Mesenchymal stem cell (in vitro differentiated cells and primary cell): ENCODE results near the gene DSCAML1.

ENCODE experiments used
- DNase-seq: peaks from one replicate; pipeline ENCODE4 v3.0.0-alpha.2; 2013
- H2AFZ ChIP-seq: one replicate; pipeline ENCODE4 v1.6.1; 2013; ENCODE audit warnings: low read depth, mild to moderate bottlenecking, control low read depth, inconsistent platforms, low read length, moderate library complexity
- H2AK5ac ChIP-seq: 2 replicates; pipeline ENCODE4 v1.6.1; 2013; ENCODE audit warnings: low read length, moderate library complexity, mild to moderate bottlenecking, inconsistent platforms; ENCODE audit not compliant: severe bottlenecking
- H2BK120ac ChIP-seq: one replicate; pipeline ENCODE4 v1.6.1; 2013; ENCODE audit warnings: low read depth, mild to moderate bottlenecking, inconsistent platforms, low read length, moderate library complexity
- H2BK12ac ChIP-seq, 2 experiments: one replicate each; pipeline ENCODE4 v1.6.1; 2013; ENCODE audit warnings: inconsistent platforms in 2 of 2, low read length in 2 of 2, mild to moderate bottlenecking in 2 of 2, moderate library complexity in 2 of 2, control low read depth in 1 of 2
- H2BK15ac ChIP-seq: one replicate; pipeline ENCODE4 v1.6.1; 2013; ENCODE audit warnings: mild to moderate bottlenecking, low read depth, inconsistent platforms; ENCODE audit not compliant: poor library complexity, severe bottlenecking
- H2BK5ac ChIP-seq: 2 replicates; pipeline ENCODE4 v1.6.1; 2013; ENCODE audit warnings: low read depth, mild to moderate bottlenecking, low read length, control low read depth, inconsistent platforms; ENCODE audit not compliant: poor library complexity, severe bottlenecking
- H3K14ac ChIP-seq, 2 experiments: one replicate each; pipeline ENCODE4 v1.6.1; 2013; ENCODE audit warnings: inconsistent platforms in 2 of 2, low read length in 2 of 2, control low read depth in 1 of 2, mild to moderate bottlenecking in 1 of 2, moderate library complexity in 1 of 2
- H3K18ac ChIP-seq, 2 experiments: one replicate each; pipeline ENCODE4 v1.6.1; 2013; ENCODE audit warnings: inconsistent platforms in 2 of 2, low read length in 2 of 2, control low read depth in 1 of 2, low read depth in 1 of 2, mild to moderate bottlenecking in 1 of 2
- H3K23ac ChIP-seq, 2 experiments: one replicate each; pipeline ENCODE4 v1.6.1; 2013; ENCODE audit warnings: inconsistent platforms in 2 of 2, low read length in 2 of 2, mild to moderate bottlenecking in 2 of 2, moderate library complexity in 2 of 2, control low read depth in 1 of 2
- H3K27ac ChIP-seq: 2 replicates; pipeline ENCODE4 v1.5.1; 2013; ENCODE audit warnings: mild to moderate bottlenecking, moderate library complexity, low read length, control low read depth, inconsistent platforms; ENCODE audit not compliant: poor library complexity, severe bottlenecking
- H3K27me3 ChIP-seq, 2 experiments: 2 replicates each; pipeline versions ENCODE4 v1.6.1 to v1.7.0; 2013; ENCODE audit warnings: low read length in 2 of 2, mild to moderate bottlenecking in 2 of 2, moderate library complexity in 2 of 2, control low read depth in 1 of 2, inconsistent platforms in 1 of 2; ENCODE audit not compliant: control insufficient read depth in 1 of 2, insufficient read depth in 1 of 2
- H3K36me3 ChIP-seq, 2 experiments: 2 replicates each; pipeline versions ENCODE4 v1.6.1 to v1.7.0; 2013; ENCODE audit warnings: low read length in 2 of 2, control low read depth in 1 of 2, inconsistent platforms in 1 of 2, low read depth in 1 of 2, mild to moderate bottlenecking in 1 of 2; ENCODE audit not compliant: insufficient read depth in 2 of 2, control insufficient read depth in 1 of 2
- H3K4ac ChIP-seq, 2 experiments: one replicate each; pipeline ENCODE4 v1.6.1; 2013; ENCODE audit warnings: inconsistent platforms in 2 of 2, low read length in 2 of 2, mild to moderate bottlenecking in 2 of 2, moderate library complexity in 2 of 2, control low read depth in 1 of 2, low read depth in 1 of 2
- H3K4me1 ChIP-seq: 2 replicates; pipeline ENCODE4 v1.6.1; 2013; ENCODE audit warnings: low read depth, low read length, control low read depth; ENCODE audit not compliant: control insufficient read depth, insufficient read depth
- H3K4me2 ChIP-seq: 2 replicates; pipeline ENCODE4 v1.6.1; 2013; ENCODE audit warnings: low read length, mild to moderate bottlenecking, inconsistent platforms; ENCODE audit not compliant: poor library complexity, severe bottlenecking
- H3K4me3 ChIP-seq, 2 experiments: 2 replicates each; pipeline versions ENCODE4 v1.5.1 to v1.7.0; 2013; ENCODE audit warnings: low read length in 2 of 2, mild to moderate bottlenecking in 2 of 2, control low read depth in 1 of 2, low read depth in 1 of 2; ENCODE audit not compliant: insufficient read depth in 1 of 2
- H3K79me1 ChIP-seq: replicated peaks from 2 replicates; pipeline ENCODE4 v1.6.1; 2013; ENCODE audit warnings: mild to moderate bottlenecking, control low read depth, low read length, inconsistent platforms; ENCODE audit not compliant: poor library complexity, severe bottlenecking
- H3K9ac ChIP-seq: 2 replicates; pipeline ENCODE4 v1.7.0; 2013; ENCODE audit warnings: mild to moderate bottlenecking, low read length, moderate library complexity
- H3K9me3 ChIP-seq: 2 replicates; pipeline ENCODE4 v1.7.0; 2013; ENCODE audit warnings: mild to moderate bottlenecking, low read length; ENCODE audit not compliant: control insufficient read depth
- H4K8ac ChIP-seq: one replicate; pipeline ENCODE4 v1.6.1; 2013; ENCODE audit warnings: inconsistent platforms, mild to moderate bottlenecking, low read length, moderate library complexity
- H4K91ac ChIP-seq: one replicate; pipeline ENCODE4 v1.6.1; 2013; ENCODE audit warnings: mild to moderate bottlenecking, low read length, inconsistent platforms
- WGBS: methylation state at CpG from one replicate; pipeline ENCODE4 v1.1.7; 2013; ENCODE audit warnings: mixed read lengths; 5-methylcytosine and 5-hydroxymethylcytosine counted together

DSCAML1 gene

DNA sequence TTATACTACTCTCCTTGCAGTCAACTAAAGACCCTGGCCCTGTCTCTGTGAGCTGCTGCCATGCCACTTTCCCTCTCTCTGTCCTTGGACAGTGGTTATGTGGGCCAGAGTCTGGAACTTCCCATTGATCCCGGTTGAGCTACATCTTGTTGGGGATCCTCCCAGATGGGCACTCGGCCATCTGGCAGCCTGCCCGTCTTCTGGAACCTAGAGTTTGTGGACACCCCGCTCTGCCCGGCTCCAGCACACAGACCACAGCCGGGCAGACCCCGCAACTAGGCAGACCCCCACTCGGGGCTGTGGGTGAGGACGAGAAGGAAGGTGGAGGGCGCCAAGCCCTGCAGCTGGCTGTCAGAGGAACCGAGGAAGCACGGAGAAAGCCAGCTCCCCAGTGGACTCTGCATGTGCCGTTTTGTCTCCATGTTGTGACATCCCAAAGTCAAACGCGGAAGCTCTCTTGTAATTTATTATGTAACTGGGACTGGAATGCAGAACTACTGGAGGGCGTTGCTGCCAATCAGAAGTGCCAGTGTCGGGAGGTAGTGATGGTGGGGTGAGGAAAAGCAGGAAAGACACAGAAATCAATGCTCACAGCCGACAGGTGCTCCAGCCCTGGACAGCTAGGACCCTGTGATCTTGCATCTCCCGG, 261.7 kb downstream of the DSCAML1 start:
- no peak overlapping the region for H2BK15ac ChIP-seq
- H3K27me3 ChIP-seq, result peaks cover 43 to 51% of the 10 kb centered on the region in 2 experiments
- no peak overlapping the region for H3K4ac ChIP-seq
- no peaks in the 10 kb centered on the region for H3K79me1 ChIP-seq
- H3K23ac ChIP-seq, result no peak overlapping the region
- H2BK12ac ChIP-seq, result no peak overlapping the region
- no peak overlapping the region for H2BK120ac ChIP-seq
- no peak for DNase-seq
- H3K27ac ChIP-seq, result no peak overlapping the region
- H3K14ac ChIP-seq, result no peak overlapping the region
- H3K4me1 ChIP-seq, result no peaks in the 10 kb centered on the region
- 78% methylated on average over 19 of the region's 19 CpGs for WGBS
- H3K18ac ChIP-seq, result no peak overlapping the region
- no peak overlapping the region for H3K9ac ChIP-seq
- no peak overlapping the region for H4K8ac ChIP-seq
- no peak overlapping the region for H2BK5ac ChIP-seq
- no peak overlapping the region for H2AK5ac ChIP-seq
- H4K91ac ChIP-seq, result no peak overlapping the region
- H3K36me3 ChIP-seq, result peaks cover 0 to 4% of the 10 kb centered on the region in 2 experiments
- no peak overlapping the region for H3K4me2 ChIP-seq
- no peak overlapping the region for H2AFZ ChIP-seq
- H3K4me3 ChIP-seq, result no peak overlapping the region
- no peaks in the 10 kb centered on the region for H3K9me3 ChIP-seq

DNA sequence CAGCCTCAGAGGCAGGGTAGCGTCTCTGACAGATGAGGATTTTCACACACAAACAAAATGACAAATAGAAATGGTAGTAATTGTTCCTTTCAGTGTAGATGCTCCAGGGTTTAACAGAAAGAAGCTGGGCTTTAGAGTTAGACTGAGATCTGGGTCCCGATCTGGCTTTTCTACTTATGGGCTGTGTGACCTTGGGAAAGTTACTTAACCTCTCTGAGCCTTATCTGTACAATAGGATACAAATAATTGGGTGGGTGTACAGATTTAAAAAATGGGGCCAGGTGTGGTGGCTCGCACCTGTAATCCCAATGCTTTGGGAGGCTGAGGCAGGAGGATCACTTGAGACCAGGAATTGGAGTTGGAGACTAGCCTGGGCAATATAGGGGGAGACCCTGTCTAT, 264.4 kb downstream of the DSCAML1 start:
- Histone ChIP-seq H3K9me3 (no peaks in the 10 kb centered on the region), H3K4me2 (no peak overlapping the region), H4K8ac (no peak overlapping the region), H3K14ac (no peak overlapping the region), H2AK5ac (no peak overlapping the region), H3K4ac (no peak overlapping the region), H3K27ac (no peak overlapping the region), H3K27me3 (peaks cover 35 to 71% of the 10 kb centered on the region in 2 experiments), H2BK120ac (no peak overlapping the region), H3K79me1 (no peaks in the 10 kb centered on the region), H2BK15ac (no peak overlapping the region), H2AFZ (no peak overlapping the region), H3K4me1 (peaks cover 8% of the 10 kb centered on the region), H4K91ac (no peak overlapping the region), H3K18ac (no peak overlapping the region), H2BK5ac (no peak overlapping the region), H3K23ac (no peak overlapping the region), H3K36me3 (peaks cover 0 to 4% of the 10 kb centered on the region in 2 experiments), H2BK12ac (no peak overlapping the region), H3K9ac (no peak overlapping the region), H3K4me3 (no peak overlapping the region)
- WGBS, result 71% methylated on average over 2 of the region's 3 CpGs
- DNase-seq, result no peak

DNA sequence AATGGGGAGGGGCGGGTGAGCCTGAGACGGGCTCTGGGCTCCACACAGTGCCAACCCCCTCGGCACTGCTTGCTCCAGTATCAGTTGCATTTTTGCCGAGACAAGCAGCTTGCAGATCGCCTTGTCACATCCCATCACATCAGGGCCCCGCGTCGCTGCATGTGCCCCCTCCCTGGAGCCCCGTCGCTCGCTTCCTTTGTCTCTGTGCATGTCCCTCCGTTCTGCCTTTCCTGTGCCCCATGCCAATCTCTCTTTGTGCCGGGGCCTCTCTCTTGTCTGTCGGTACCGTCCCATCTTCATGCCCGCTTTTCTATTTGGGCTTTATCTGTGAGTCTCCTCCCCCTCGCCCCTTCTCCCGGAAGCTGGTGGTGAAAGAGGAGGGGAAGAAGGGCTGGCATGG, 267.2 kb downstream of the DSCAML1 start:
- Histone ChIP-seq H3K4me2 (no peak overlapping the region), H2BK12ac (no peak overlapping the region), H3K27me3 (peaks cover 10 to 48% of the 10 kb centered on the region in 2 experiments), H2BK5ac (no peak overlapping the region), H3K18ac (no peak overlapping the region), H2AK5ac (no peak overlapping the region), H3K14ac (no peak overlapping the region), H2AFZ (no peak overlapping the region), H3K9ac (no peak overlapping the region), H3K79me1 (no peaks in the 10 kb centered on the region), H3K4me3 (no peak overlapping the region), H3K36me3 (peaks cover 0 to 7% of the 10 kb centered on the region in 2 experiments), H4K91ac (no peak overlapping the region), H4K8ac (no peak overlapping the region), H3K9me3 (no peaks in the 10 kb centered on the region), H2BK120ac (no peak overlapping the region), H3K4ac (no peak overlapping the region), H2BK15ac (no peak overlapping the region), H3K27ac (no peak overlapping the region), H3K23ac (no peak overlapping the region), H3K4me1 (peaks cover 10% of the 10 kb centered on the region)
- DNase-seq, result no peak
- 78% methylated on average over 18 of the region's 18 CpGs for WGBS

DNA sequence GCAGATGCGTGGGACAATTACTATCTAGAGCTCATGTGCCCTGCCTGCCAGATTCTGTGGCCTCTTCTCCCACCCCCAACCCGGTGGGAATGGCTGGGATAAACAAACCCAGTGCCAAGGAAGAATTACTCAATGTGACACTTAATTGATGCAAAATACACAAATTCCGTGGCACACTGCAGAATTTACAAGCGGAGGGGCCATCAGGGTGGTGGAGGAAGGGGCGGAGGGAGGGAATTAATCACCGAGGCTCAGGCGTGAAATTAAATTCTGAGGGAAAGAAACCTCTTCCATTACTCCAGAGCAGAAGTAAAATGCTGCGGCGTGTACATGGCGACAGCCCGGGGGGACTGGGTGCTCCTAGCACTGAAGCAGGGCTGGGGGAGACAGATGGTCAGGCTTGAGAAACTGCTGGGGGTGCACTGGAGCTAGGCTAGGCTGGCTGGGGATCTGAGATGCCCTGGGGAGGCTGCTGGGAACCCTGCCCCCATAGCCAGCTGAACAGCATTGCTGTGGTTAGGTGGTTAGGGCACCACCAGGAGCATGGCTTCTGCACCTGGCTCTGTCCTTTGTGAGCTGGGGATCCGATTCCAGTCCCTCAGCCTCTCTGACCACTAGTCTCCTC, 268.8 kb downstream of the DSCAML1 start:
- H2BK15ac ChIP-seq, result no peak overlapping the region

More for the DNA sequence above, 268.8 kb downstream of the DSCAML1 start:
- H3K4me1 ChIP-seq, result peaks cover 19% of the 10 kb centered on the region
- peaks cover 4 to 37% of the 10 kb centered on the region in 2 experiments for H3K27me3 ChIP-seq
- H2BK120ac ChIP-seq, result no peak overlapping the region
- no peak overlapping the region for H3K23ac ChIP-seq
- H3K27ac ChIP-seq, result no peak overlapping the region
- no peak overlapping the region for H3K4me2 ChIP-seq
- no peak overlapping the region for H4K91ac ChIP-seq
- no peak overlapping the region for H3K4ac ChIP-seq
- H4K8ac ChIP-seq, result no peak overlapping the region
- no peak overlapping the region for H2BK5ac ChIP-seq
- no peak overlapping the region for H3K18ac ChIP-seq
- H2AK5ac ChIP-seq, result no peak overlapping the region
- no peak overlapping the region for H3K4me3 ChIP-seq
- H3K9ac ChIP-seq, result no peak overlapping the region
- no peak overlapping the region for H3K14ac ChIP-seq
- peaks cover 0 to 13% of the 10 kb centered on the region in 2 experiments for H3K36me3 ChIP-seq
- H3K79me1 ChIP-seq, result no peaks in the 10 kb centered on the region
- H2BK12ac ChIP-seq, result no peak overlapping the region
- no peak overlapping the region for H2AFZ ChIP-seq
- 73% methylated on average over 9 of the region's 12 CpGs for WGBS
- DNase-seq, result no peak
- no peaks in the 10 kb centered on the region for H3K9me3 ChIP-seq
